Cerebellar nuclear complex (tissue), 1 donor: ENCODE data around the gene SKP2.

Experiments used
- DNase-seq, 2 experiments: peaks; one replicate each; lab custom pipeline; 2025; lab: John Stamatoyannopoulos, UW

Gene SKP2

GRCh38 chr5:36200513-36200912, 48.6 kb downstream of the SKP2 start:
- no peak for DNase-seq

- DNase-seq, result no peak
Measured at GRCh38 chr5:36202521-36202961, 50.6 kb downstream of the SKP2 start.

DNA sequence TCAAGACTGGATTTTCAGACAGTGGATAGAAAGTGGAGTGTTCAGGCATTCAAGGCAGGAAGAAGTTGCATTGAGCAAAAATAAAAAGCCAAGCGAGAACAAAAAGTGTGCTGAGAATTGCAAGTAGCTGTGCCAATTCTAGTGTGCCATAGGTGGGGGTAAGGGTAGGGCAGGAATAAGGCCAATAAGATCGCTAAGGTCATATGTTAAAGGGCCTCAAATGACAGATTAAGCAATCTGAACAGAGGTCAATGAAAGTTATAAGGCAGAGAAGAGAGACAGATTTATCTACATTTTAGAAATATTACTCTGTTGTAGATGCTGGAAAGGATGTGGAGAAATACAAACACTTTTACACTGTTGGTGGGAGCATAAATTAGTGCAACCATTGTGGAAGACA, 53.4 kb downstream of the SKP2 start:
- no peak for DNase-seq

DNA sequence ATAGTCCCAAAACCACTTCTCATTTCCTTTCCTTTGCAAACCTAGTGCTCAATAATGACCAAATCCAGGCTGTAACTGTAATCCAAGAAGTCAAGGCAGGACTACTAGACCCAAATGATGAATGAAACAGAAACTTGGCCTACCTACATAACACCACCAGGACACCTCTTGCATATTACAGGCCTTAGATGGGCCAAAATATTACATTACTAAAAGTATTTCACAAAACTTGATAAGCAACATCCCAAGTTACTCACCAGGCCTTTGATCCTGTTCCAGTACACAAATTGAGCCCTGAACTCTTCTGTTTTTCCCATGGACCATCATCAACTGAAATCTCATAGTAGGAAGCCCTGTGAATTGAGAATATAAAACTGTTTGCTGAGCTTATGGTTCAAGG, 55.0 kb downstream of the SKP2 start:
- DNase-seq, result no peak

DNA sequence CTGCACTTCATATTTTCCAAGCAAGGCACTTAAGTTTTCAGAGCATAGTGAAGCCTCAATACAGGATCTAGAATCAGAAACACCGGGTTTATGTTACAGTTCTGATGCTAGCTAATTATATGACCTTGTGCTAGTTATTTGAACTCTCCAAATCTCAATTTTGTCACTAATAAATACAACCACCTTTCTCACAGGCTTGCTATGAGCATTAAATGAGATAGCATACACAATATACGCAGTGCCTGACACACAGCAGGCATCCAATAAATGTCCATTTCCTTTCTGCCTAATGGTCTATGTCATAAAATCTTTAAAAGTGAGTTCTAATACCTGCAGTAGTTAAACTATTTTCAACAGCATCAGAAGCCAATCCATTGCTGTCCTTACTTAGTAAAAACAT, 56.9 kb downstream of the SKP2 start:
- no peak for DNase-seq

GRCh38 chr5:36209664-36210063, 57.8 kb downstream of the SKP2 start:
- DNase-seq, result no peak

- no peak for DNase-seq
Measured at GRCh38 chr5:36214436-36214835, 62.5 kb downstream of the SKP2 start.

DNA sequence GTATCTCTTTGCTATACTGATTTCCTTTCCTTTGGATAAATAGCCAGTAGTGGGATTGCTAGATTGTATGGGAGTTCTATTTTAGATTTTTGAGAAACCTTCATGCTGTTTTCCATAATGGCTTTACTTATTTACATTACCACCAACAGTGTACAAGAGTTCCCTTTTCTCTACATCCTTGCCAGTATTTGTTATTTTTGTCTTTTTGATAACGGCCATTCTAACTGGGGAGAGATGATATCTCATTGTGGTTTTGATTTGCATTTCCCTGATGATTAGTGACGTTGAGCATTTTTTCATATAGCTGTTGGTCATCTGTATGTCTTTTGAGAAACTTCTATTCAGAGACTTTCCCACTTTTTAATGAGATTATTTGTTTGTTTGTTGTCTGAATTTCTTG, 64.0 kb downstream of the SKP2 start:
- DNase-seq, result no peak

GRCh38 chr5:36217567-36217966, 65.7 kb downstream of the SKP2 start:
- no peak for DNase-seq

DNA sequence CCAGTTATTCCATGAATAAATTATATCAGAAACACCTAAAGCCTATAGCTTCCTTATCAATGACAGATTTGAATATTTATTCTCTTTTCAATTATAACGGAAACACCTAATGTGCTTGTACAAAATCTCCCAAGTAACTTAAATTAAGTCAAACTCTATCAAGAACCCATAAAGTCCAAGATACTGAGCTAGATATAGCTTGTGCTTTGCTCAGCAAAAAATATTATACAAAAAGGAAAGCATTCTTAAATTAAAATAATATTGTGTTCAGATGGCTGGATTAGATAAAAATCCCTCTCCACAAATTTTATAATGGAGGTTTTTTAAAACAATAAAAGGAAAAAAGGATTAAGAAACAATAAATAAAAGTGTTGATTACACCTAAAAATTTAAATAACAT, 66.1 kb downstream of the SKP2 start:
- no peak for DNase-seq

- DNase-seq, result no peak
Measured at GRCh38 chr5:36222620-36223019, 70.7 kb downstream of the SKP2 start.

- DNase-seq, result no peak
Measured at GRCh38 chr5:36227046-36227445, 75.1 kb downstream of the SKP2 start.

GRCh38 chr5:36228505-36228904, 76.6 kb downstream of the SKP2 start:
- no peak for DNase-seq

DNA sequence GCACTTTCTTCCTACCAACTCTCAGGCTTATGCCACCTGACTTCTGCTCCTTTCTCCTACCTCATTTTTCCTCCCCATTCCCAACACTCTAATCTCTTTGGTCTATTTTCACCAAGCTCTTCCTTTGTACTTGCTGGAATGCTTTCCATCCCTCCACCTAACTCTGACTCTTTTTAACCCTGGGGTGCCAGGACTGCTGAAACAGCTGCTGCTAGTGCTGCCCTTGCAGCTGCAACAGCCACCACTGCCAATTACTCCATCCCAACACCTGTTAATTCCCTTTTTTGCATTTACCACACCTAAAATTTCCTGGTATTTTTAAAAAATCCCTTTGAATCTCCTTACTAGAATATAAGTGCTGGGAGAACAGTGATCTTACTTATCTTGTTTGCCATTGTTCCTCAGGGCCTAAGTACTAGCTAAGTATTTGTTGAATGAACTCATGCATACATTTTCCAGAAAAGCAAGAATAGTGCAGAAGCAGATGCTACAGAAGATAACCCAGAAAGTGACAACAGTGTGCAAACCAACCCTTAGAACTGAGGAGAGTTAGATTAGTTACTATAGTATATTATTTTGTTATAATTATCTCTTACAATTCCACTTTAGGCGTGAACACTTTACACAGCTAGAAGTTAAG, 78.4 kb downstream of the SKP2 start:
- DNase-seq, result no peak

- no peak for DNase-seq
Measured at GRCh38 chr5:36232533-36232932, 80.6 kb downstream of the SKP2 start.
